NCI-H446 (cell line): ENCODE data around the gene PPM1G.
"Not testable (repeated sequence)": the region's sequence is repeated elsewhere in the genome, so short reads cannot be mapped to it uniquely, and the experiment has no call there.

Source experiments
- DNase-seq, 2 experiments: peaks; one replicate each; lab custom pipeline; 2025; lab: John Stamatoyannopoulos, UW

The PPM1G gene, protein sequence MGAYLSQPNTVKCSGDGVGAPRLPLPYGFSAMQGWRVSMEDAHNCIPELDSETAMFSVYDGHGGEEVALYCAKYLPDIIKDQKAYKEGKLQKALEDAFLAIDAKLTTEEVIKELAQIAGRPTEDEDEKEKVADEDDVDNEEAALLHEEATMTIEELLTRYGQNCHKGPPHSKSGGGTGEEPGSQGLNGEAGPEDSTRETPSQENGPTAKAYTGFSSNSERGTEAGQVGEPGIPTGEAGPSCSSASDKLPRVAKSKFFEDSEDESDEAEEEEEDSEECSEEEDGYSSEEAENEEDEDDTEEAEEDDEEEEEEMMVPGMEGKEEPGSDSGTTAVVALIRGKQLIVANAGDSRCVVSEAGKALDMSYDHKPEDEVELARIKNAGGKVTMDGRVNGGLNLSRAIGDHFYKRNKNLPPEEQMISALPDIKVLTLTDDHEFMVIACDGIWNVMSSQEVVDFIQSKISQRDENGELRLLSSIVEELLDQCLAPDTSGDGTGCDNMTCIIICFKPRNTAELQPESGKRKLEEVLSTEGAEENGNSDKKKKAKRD

DNA sequence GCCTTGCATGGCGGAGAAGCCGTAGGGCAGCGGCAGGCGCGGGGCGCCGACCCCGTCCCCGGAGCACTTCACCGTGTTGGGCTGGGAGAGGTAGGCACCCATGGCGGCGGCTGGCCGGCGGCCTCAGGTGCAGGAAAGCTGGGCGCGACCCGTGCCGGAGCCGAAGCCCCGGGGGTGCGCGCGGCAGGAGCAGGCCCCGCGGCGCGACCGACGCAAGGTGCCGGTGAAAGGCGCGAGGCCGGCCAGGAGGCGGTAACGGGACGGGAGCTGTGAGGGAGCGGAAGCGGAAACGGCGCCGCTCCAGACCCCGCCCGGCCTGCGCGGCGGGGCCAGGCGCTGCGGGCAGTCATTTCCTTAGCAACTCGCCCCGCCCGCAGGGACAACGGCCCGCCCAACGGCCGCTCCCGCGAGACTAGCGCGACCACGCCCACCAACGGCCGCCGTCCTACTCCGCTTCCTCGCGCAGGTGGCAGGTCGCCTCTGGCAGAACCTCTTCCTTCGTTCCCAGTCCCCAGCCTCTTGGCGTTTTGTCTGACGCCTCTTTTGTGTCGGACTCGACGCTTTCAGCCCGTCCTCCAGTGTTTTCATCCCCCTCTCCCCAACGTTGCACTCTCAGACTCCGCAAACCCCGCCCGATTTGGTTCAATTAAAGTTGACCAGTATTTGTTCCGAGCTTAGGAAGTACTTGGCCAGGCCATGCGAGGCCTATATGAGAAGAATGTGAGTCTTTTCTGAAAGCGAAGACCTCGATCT is at the start of gene PPM1G:
TSS of gene PPM1G (minus strand) at position 271 of the 753 bp plus-strand sequence. CDS start at position 102, 169 bp downstream.
- peak; percentile 76 to 95 for DNase-seq

DNA sequence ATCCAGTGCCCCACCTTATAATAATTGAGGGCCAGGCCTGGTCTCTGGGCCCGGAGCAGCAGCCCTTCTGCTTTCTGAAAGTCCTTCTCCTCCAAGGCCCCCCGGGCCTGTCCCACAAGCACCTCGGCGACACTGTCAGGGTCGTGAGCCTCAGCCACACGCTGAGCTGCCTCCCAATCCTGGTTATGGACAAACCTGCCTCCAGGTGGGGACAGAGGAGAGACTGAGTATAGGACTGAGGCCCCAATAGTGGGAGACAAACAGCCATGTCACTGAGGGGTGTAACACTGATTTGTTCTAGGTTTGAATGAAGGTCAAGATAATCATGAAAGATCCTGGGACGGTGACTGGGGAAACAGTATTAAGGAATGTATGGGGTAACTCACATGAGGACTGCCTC is 44.6 kb upstream of the PPM1G start:
- no peak for DNase-seq

DNA sequence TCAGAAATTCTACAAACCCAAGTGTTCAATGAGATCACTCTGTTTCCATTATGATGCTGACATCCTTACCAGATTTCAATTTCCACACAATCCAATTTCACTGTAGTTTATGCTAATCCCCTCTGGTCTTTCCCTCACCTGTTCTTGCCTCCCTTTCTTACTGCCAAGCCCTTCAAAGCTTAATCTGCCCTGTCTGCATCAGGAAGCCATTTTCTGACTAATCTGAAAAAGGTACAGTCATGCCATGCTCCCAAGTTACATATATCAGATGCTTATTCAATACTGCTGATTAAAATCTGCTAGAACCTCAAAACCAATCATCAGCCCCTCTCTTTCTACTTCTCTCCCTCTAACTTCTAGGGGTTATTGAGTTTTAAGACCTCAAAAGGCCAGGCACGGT is 41.7 kb upstream of the PPM1G start:
- DNase-seq, result no peak

DNA sequence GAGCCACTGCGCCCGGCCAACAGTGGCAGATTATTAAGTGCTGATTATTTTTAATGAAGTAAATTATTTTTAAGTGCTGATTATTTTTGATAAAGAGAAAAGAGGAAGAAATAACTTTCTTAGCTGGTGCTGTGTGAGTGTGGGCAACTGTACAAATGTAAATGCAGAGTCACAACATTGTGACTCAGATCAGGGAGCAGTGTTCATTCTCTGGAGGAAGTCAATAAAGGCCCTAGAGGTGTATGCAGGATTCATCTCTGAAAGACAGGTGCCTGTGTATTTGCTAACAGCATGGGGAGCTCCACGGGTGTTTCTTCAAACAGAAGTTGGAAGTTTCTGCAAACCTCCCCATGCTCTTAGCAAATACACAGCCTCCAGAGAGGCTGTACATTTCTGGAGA is 39.0 kb upstream of the PPM1G start:
- DNase-seq, result no peak

DNA sequence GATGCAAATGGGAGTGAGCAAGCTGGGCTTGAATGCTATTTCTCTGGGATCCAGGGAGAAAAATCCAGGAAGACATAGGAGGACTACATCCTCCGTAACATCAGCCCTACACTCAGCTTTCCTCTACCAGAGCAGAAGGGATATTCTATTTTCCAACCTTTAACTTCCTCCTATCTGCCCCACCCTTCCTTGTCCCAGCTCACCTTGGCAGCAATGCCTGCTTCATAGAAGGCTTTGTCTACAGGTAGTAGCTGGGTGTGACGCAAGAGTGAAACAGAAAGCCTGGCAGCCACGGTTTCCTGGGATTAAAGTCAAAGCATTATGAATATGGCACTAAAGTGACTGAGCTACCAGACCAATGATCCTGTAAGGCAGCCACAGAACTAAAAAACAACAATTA is 36.7 kb upstream of the PPM1G start:
- no peak for DNase-seq

DNA sequence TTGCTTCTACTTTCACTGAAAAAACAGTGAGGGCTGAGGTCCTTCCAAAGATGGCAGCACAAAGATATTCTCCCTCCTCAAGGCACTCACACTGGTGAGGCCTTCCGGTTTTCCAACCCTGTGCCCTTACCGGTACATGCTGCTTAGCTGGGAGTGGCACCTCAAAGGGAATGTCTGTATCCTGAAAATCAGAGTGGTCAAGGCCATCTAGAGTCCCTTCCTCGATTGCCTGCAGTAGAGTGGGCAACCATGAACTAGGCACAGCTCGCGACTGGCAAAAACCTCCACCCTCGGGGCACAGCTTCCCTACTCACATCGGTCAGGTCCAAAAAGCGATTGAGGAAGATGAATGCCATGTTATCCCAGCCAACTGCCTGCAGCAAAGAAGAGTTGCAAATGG is 36.2 kb upstream of the PPM1G start:
- no peak for DNase-seq

DNA sequence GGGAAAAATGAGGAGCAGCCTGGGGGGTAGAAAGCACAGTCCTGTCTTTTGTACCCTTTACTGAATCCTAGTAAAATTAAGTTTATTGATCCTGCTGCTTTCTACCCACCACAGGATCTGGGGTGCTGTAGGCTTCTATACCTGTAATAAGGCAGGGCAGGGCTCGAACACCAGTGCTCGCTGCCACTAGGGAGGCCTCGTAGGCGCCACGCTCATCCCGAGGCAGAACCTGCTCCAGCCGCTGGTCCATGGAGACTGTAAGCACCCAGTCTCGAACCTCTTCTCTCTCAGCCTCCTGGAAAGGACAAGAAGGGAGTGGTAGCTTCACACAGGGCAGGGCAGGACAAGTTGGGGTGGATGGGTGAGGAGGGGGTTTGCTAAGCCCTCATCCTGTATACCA is 35.8 kb upstream of the PPM1G start:
- no peak for DNase-seq

DNA sequence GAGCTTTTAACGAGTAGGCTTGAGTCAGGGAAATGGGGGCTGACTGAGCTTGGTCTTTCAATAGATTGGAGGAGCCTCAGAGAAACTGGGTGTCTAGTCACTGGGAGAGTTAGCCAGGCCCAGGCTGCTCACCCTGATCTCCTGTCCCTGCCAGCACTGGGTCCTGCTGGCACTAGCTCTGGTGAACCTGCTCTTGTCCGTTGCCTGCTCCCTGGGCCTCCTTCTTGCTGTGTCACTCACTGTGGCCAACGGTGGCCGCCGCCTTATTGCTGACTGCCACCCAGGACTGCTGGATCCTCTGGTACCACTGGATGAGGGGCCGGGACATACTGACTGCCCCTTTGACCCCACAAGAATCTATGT is 33.5 kb upstream of the PPM1G start:
- DNase-seq, result no peak

DNA sequence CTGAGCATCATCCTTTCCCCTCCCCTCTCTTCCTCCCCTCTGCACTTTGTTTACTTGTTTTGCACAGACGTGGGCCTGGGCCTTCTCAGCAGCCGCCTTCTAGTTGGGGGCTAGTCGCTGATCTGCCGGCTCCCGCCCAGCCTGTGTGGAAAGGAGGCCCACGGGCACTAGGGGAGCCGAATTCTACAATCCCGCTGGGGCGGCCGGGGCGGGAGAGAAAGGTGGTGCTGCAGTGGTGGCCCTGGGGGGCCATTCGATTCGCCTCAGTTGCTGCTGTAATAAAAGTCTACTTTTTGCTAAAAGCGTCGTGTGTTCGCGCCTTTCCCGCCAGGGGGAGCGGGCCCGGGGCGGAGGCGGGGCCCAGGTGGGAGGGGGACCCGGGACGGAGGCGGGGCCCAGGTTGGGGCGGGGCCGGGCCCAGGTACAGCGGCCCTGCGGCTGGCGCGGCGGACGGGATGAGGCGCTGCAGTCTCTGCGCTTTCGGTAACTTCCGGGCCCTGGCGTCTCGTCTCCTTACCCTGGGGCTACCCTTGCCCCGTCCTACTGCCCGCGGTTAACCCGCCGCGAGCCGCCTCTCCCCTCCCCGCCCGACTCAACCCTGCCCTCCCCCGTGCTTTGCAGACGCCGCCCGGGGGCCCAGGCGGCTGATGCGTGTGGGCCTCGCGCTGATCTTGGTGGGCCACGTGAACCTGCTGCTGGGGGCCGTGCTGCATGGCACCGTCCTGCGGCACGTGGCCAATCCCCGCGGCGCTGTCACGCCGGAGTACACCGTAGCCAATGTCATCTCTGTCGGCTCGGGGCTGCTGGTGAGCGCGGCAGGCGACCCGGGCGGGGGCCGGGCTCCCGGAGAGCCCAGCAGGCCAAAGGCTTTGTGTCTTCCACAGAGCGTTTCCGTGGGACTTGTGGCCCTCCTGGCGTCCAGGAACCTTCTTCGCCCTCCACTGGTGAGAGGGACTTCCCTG is 32.8 kb upstream of the PPM1G start, which contains the start of gene KRTCAP3:
TSS of gene KRTCAP3 (plus strand) at position 424 of the 962 bp plus-strand sequence. CDS start at position 456, 32 bp downstream.
- no peak for DNase-seq

DNA sequence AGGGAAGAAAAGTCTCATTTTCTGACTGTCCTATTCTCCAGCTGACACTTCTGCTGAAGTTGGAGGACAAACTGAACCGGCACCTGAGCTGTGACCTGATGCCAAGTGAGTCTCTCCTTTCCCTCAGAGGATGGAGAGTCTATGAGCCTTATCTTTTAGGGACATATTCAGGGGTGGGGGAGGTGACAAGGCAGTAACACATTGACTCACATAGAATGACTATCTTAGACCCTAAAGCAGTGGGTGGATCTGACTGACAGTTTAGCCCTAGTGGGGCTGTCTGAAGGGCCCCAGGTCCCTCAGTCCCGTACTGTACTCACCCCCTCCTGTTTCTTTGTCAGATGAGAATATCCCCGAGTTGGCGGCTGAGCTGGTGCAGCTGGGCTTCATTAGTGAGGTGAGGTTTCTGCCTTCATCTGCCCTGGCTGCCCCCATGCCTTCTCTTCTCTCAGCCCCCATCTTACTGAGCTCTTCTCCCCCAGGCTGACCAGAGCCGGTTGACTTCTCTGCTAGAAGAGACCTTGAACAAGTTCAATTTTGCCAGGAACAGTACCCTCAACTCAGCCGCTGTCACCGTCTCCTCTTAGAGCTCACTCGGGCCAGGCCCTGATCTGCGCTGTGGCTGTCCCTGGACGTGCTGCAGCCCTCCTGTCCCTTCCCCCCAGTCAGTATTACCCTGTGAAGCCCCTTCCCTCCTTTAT is 32.0 kb upstream of the PPM1G start:
- no peak for DNase-seq

DNA sequence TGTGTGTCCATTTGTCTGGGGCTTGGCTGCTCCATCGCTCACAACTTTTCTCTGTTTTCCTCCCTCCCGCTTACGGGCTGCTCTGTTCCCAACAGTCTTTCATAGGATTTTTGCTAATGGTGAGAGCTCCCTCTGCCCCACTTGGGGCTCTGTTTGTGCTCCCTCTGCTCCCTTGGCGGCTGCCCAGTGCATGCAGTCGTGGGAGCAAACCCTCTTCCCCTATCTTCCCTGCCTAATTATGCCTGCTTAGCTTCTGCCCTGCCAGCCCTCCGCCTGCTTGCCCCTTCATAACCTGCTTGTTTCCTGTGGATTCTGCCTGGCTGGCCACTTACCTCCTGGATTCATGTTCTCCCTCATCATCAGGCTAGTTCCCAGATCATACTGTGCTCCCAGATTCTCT is 26.2 kb upstream of the PPM1G start:
- DNase-seq, result no peak

DNA sequence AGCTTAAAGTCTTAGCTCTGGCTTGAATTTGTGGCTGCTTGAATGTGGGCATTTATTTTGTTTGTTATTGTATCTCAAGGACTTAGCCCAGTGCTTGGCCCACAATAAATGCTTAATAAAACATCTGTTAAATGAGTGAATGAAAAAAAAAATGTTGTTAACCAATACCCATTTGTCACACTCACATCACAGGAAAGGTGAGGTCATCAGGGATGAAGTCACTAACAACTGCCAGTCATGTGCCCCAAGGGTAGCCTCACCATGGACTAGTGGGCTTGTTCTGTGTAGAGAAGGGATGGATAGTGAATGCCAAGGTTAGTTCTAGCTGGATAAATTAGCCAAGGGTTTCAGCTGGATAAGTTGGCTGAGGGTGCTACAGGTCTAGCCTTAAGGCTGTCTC is 22.0 kb upstream of the PPM1G start:
- DNase-seq, result no peak

DNA sequence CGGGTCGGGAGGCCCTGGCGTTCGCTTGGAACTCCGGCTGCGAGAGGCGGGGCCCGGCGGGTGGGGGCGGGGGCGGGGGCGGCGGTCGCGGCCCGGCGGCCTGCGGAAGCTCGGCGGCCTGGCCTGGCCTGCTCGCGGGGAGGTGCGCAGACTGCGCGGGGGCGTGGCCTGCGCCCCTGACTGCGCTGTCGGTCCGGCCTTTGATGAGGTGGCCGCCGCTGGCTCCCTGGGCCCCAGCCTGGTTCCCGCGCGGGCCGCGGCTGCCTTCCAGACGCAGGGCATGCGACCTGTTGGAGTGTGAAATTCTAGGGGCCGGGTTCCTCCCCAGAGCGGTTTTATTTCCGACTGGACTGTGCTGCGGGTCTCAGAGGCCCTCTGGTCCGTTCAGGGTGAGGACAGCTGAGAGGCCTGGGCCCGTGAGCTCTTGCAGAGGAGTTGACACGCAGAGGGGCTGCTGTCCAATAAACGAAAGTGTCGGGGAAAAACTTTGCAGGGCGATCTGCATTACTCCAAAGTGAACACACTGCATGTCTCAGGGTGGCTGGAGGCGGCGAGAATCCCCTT is 19.7 kb upstream of the PPM1G start:
- peak in 1 of 2 experiments; percentile 77 for DNase-seq

DNA sequence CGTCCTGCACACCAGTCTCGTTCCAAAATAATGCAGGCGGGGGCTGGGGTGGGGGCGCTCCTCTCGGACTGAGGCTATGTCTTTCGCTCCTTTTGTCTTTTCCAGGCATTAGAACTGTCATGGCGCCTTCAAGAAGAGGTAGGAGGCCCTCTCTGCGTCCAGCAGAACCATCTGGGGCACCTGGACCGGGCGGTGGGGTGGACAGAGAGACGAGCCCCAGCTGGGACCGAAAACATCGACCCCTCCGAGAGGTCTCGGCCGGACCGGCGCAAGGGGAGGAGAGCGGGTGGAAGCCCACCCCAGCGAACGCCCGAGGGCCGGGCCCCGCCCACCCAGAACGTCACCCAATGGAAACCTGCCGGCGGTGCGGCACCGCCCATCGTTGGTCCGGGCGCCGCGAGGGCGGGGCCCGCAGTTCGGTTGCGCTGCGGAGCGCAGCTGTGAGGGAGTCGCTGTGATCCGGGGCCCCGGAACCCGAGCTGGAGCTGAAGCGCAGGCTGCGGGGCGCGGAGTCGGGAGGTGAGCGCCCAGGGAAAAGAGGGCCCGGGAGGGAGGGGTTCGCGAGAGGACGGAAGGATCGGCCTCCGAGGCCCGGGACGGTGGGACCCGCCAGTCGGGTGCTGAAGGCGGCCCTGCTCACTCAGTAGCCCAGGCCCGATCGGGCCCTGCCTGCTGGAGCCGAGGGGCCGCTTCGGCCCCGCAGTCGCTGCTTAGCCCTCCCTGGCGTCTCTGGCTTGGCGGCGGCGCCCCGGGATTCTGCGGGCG is 19.0 kb upstream of the PPM1G start, which contains the start of gene NRBP1:
TSS of gene NRBP1 (plus strand) at position 419 of the 765 bp plus-strand sequence. CDS start 4,643 bp downstream, outside the sequence.
- DNase-seq, result peak; percentile 76 to 94

DNA sequence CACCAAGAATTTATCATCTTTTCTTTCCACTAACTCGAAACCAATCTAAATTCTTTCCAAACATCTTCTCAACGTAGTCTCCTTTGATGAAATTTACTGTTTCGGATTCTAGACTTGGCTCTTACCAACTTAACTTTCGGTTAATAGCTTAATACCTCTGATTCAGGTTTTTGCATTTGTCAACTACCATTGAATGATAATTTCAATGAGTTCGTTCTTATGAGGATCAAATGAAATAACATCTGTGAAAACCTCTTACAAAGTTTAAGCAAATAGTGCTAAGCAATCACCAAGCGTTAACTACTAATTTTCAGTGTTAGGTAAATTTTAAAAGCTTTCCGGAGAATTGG is 18.4 kb upstream of the PPM1G start:
- DNase-seq, result no peak

DNA sequence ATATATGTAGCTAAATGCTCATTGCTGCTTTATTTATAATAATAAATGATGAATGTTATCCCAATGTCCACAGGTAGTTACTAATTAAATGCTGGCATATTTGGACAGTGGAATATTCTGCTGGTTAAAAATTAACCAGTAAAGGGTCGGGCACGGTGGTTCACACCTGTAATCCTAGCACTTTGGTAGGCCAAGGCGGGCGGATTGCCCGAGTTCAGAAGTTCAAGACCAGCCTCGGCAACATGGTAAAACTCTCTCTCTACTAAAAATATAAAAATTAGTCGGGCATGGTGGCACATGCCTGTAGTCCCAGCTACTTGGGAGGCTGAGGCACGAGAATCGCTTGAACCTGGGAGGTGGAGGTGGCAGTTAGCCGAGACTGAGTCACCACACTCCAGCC is 15.6 kb upstream of the PPM1G start:
- DNase-seq, result not testable (repeated sequence)

DNA sequence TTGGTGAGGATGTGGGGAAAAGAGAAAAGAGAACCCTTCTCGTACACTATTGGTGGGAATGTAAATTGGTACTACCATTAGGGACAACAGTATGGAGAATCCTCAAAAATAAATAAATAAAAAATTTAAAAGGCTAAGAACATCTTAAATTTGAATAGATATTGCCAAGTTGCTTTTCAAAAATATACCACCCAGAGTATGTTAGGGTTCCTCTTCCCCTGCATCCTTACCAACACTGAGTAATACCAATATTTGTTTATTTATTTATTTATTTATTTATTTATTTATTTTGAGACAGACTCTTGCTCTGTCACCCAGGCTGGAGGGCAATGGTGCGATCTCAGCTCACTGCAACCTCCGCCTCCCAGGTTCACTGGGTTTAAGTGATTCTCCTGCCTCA is 13.6 kb upstream of the PPM1G start:
- DNase-seq, result no peak

DNA sequence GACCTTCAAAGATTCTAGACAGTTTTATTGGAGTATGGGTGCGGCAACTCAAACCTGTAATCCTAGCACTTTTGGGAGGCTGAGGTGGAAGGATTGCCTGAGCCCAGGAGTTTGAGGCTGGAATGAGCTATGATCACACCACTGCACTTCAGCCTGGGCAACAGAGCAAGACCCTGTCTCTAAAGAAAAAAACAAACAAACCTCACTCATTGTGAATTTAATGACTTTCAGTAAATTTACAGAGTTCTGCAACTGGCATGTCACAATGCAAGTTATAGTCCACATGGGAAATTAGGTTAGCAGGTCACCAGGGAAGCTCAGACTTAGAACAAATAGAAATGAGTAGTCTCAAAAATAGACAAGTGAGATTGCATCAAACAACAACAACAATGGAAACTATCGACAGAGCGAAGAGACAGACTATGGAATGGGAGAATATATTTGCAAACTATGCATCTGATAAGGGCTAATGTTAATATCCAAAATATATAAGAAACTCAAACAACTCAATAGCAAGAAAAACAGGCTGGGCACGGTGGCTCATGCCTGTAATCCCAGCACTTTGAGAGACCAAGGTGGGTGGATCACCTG is 12.4 kb upstream of the PPM1G start:
- no peak for DNase-seq

DNA sequence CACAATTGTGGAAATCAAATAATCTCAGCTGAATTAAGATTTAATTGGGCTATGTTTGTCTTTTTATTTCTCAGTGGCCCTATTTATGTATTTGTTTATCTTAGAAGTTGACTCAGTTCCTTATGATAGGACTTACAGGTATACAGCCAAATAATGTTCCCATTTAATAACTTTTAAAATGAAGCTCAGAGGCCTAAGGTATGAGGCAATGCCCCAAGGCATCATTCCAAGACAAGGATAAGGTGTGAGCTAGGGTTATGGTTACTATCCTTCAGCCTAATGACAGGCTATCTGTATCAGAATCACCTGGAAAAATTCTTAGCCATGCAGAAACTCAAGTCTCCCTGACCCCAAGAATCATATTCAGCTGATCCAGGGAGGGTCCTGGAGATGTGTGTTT is 11.6 kb upstream of the PPM1G start:
- no peak for DNase-seq

DNA sequence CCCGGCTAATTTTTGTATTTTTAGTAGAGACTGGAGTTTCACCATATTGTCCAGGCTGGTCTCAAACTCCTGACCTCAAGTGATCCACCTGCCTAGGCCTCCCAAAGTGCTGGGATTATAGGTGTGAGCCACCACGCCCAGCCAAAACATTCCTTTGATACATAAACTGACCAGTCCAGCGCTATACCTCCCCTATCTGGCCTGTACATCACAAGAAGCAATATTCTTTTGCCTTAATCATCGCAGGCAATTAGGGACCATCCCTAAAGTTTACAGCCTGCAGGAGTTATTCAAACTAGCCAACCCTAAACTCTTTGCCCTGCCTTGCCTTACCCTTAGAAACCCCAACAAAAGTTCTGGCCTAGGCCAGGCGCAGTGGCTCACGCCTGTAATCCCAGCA is 6.8 kb upstream of the PPM1G start:
- no peak for DNase-seq
